ENCODE data around the gene KCNMA1. TPM values are rescaled to one million over a fixed set of nuclear protein-coding genes. Genes with fewer than 3 reads are reported as not detected.

The KCNMA1 gene
- total RNA-seq, 2 donors from 2014 or later, result 168 to 188 TPM

- H3K36me3 ChIP-seq, result peaks cover 3% of the 10 kb centered on the region
- H3K27ac ChIP-seq, result no peak overlapping the region
- no peaks in the 10 kb centered on the region for H3K27me3 ChIP-seq (replicated peaks; ENCODE audit: insufficient read depth)
- DNase-seq (ENCODE audit: low spot score), result no peak
- H3K4me1 ChIP-seq (ENCODE audit: control insufficient read depth in 1 of 2, low read depth in 2 of 2), result peaks cover 3 to 27% of the 10 kb centered on the region in 2 donors
- H3K9me3 ChIP-seq, result no peaks in the 10 kb centered on the region
- no peak overlapping the region for H3K4me3 ChIP-seq
- no peak for ATAC-seq (ENCODE audit: insufficient number of reproducible peaks, low FRiP score, low read depth)
- TF ChIP-seq CTCF (IDR thresholded peaks at IDR 0.05), result no peak
Measured at GRCh38 chr10:77027141-77027540, 610.5 kb downstream of the KCNMA1 start.

- ATAC-seq (ENCODE audit: insufficient number of reproducible peaks, low FRiP score, low read depth), result no peak
- Histone ChIP-seq H3K27ac (no peak overlapping the region), H3K27me3 (replicated peaks; ENCODE audit: insufficient read depth) (no peaks in the 10 kb centered on the region), H3K9me3 (no peaks in the 10 kb centered on the region), H3K36me3 (peaks cover 3% of the 10 kb centered on the region), H3K4me1 (ENCODE audit: control insufficient read depth in 1 of 2, low read depth in 2 of 2) (peaks cover 4 to 37% of the 10 kb centered on the region in 2 donors), H3K4me3 (no peak overlapping the region)
- no peak for TF ChIP-seq CTCF (IDR thresholded peaks at IDR 0.05)
- DNase-seq (ENCODE audit: low spot score), result no peak
Measured at GRCh38 chr10:77026148-77026547, 611.5 kb downstream of the KCNMA1 start.

DNA sequence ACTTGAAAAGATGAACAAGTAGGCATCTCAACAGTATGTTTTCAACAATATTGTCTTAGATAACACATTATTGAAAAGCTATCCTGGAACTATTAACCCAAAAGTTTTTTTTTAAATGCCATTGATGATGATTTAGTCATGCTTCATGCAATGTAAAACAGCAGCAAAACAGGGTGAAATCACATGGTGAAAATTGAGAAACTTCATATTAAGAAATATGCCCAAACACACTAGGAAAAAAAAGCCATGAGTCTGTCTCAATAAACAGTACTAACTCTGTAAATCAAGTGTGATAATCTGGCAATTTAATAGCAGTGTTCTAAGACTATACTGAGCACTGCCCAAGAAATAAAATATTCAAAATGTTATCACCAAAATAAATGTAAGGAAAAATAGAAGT lies 613.1 kb downstream of the KCNMA1 start:
- DNase-seq (ENCODE audit: low spot score) (no peak), ATAC-seq (ENCODE audit: insufficient number of reproducible peaks, low FRiP score, low read depth) (no peak)
- Histone ChIP-seq H3K9me3 (no peaks in the 10 kb centered on the region), H3K27me3 (replicated peaks; ENCODE audit: insufficient read depth) (no peaks in the 10 kb centered on the region), H3K4me1 (ENCODE audit: control insufficient read depth in 1 of 2, low read depth in 2 of 2) (peaks cover 9 to 32% of the 10 kb centered on the region in 2 donors), H3K36me3 (peaks cover 3% of the 10 kb centered on the region), H3K27ac (no peak overlapping the region), H3K4me3 (no peak overlapping the region)
- no peak for TF ChIP-seq CTCF (IDR thresholded peaks at IDR 0.05)

GRCh38 chr10:77023396-77023795 lies 614.2 kb downstream of the KCNMA1 start:
- no peak for TF ChIP-seq CTCF (IDR thresholded peaks at IDR 0.05)
- Histone ChIP-seq H3K27me3 (replicated peaks; ENCODE audit: insufficient read depth) (no peaks in the 10 kb centered on the region), H3K4me1 (ENCODE audit: control insufficient read depth in 1 of 2, low read depth in 2 of 2) (peaks cover 9 to 30% of the 10 kb centered on the region in 2 donors), H3K4me3 (no peak overlapping the region), H3K9me3 (no peaks in the 10 kb centered on the region), H3K27ac (no peak overlapping the region), H3K36me3 (peaks cover 3% of the 10 kb centered on the region)
- DNase-seq (ENCODE audit: low spot score) (no peak), ATAC-seq (ENCODE audit: insufficient number of reproducible peaks, low FRiP score, low read depth) (no peak)

GRCh38 chr10:77022671-77023070 lies 614.9 kb downstream of the KCNMA1 start:
- Histone ChIP-seq H3K4me1 (ENCODE audit: control insufficient read depth in 1 of 2, low read depth in 2 of 2) (peaks cover 9 to 30% of the 10 kb centered on the region in 2 donors), H3K27ac (peak overlapping the region; percentile 15 to 48), H3K4me3 (no peak overlapping the region), H3K36me3 (peaks cover 3% of the 10 kb centered on the region), H3K27me3 (replicated peaks; ENCODE audit: insufficient read depth) (no peaks in the 10 kb centered on the region), H3K9me3 (no peaks in the 10 kb centered on the region)
- DNase-seq (ENCODE audit: low spot score) (no peak), ATAC-seq (ENCODE audit: insufficient number of reproducible peaks, low FRiP score, low read depth) (no peak)
- no peak for TF ChIP-seq CTCF (IDR thresholded peaks at IDR 0.05)
